ENCODE results near the gene ITGA3. TPM values are rescaled to one million over a fixed set of nuclear protein-coding genes. Genes with fewer than 3 reads are reported as not detected.

Gene ITGA3
- total RNA-seq, 1 experiment from 2014 or later = 22.5 TPM

DNA sequence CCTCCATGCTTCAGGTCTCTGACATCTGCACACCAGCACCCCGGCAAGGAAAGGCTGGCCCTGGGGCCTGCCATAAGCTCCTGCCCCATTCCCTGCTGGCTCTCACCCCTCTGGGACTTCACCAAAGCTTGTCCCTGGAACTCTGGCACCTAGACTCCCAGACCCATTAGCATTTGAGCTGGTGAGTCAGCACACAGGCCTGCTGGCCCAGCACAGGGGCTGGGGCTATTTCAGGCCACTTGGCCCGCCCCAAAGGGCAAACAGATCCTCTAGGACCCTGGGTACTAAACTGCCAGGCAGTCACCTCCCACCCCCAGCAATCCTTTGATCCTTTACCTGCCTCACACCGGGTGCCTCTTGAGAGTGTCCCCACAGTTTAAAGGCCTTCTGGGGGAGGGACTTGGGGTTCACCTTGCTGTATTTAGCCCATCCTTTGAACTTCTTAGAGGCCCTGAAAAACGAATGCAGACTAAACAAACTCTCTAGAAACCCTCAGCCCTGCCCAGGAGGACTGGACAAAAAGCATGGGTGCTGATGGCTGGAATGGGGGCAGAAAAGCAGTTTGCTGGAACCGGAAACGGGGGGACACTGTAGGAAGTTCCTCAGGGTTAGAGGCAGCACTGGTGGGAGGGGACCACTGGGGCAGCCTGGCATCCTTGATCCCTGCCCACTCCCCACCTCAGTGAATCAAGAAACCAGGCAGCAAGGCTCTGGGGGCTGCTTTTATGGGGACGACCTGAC lies 77.3 kb downstream of the ITGA3 start:
- no peak overlapping the region for H3K18ac ChIP-seq (ENCODE audit: insufficient read length, low read depth, low read length)
- H3T11ph ChIP-seq (ENCODE audit: low read length) = no peak overlapping the region
- no peak overlapping the region for H3K4ac ChIP-seq (ENCODE audit: low read depth, low read length)
- no peak overlapping the region for H2BK120ac ChIP-seq (ENCODE audit: low read depth, low read length, poor library complexity, severe bottlenecking)
- no peaks in the 10 kb centered on the region for H4K20me1 ChIP-seq (ENCODE audit: control insufficient read depth, insufficient read depth, insufficient read length)
- H3K36me3 Mint-ChIP-seq (ENCODE audit: insufficient read depth in 1 of 3, low read depth in 3 of 3) = peaks cover 2 to 24% (median 20%) of the 10 kb centered on the region in 3 experiments; a peak in 6 of 7 replicates
- H4K91ac ChIP-seq (ENCODE audit: insufficient read length, low read depth, low read length) = no peak overlapping the region
- no peak overlapping the region for H3K4me2 ChIP-seq (ENCODE audit: insufficient read depth, insufficient read length, low read length)
- no peak overlapping the region for H2BK5ac ChIP-seq (ENCODE audit: insufficient read length, low read length)
- no peak overlapping the region for H3K14ac ChIP-seq (ENCODE audit: insufficient read depth, low read length)
- TF ChIP-seq, protein P1, sequence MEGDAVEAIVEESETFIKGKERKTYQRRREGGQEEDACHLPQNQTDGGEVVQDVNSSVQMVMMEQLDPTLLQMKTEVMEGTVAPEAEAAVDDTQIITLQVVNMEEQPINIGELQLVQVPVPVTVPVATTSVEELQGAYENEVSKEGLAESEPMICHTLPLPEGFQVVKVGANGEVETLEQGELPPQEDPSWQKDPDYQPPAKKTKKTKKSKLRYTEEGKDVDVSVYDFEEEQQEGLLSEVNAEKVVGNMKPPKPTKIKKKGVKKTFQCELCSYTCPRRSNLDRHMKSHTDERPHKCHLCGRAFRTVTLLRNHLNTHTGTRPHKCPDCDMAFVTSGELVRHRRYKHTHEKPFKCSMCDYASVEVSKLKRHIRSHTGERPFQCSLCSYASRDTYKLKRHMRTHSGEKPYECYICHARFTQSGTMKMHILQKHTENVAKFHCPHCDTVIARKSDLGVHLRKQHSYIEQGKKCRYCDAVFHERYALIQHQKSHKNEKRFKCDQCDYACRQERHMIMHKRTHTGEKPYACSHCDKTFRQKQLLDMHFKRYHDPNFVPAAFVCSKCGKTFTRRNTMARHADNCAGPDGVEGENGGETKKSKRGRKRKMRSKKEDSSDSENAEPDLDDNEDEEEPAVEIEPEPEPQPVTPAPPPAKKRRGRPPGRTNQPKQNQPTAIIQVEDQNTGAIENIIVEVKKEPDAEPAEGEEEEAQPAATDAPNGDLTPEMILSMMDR (conservative IDR thresholded peaks at IDR 0.05) = no peak
- H3K23me2 ChIP-seq (ENCODE audit: insufficient read length, low read depth, low read length, poor library complexity, severe bottlenecking) = peaks cover 12% of the 10 kb centered on the region
- H3K9me3 Mint-ChIP-seq = no peaks in the 10 kb centered on the region; a peak in 1 of 5 replicates
- no peak overlapping the region for H2AFZ ChIP-seq (ENCODE audit: low read length)
- H4K5ac ChIP-seq (ENCODE audit: insufficient read length, low read depth, low read length) = no peak overlapping the region
- H3K79me2 ChIP-seq (ENCODE audit: insufficient read depth, low read length) = no peaks in the 10 kb centered on the region
- no peak overlapping the region for H3K9ac ChIP-seq (ENCODE audit: extremely low read depth, insufficient read length, low read length)
- no peak overlapping the region for H3K27ac ChIP-seq (ENCODE audit: insufficient read length, low read depth, low read length)
- H3K4me1 Mint-ChIP-seq = peaks cover 26 to 47% of the 10 kb centered on the region in 2 experiments
- H3K4me1 ChIP-seq (ENCODE audit: insufficient read depth, low read length) = peaks cover 5% of the 10 kb centered on the region; the same call in 1 of the 2 replicates
- no peak overlapping the region for H2AK5ac ChIP-seq (ENCODE audit: insufficient read length, low read length)
- H4K8ac ChIP-seq (replicated peaks; ENCODE audit: insufficient read length, low read depth, low read length) = no peak overlapping the region
- peak; percentile 85 for DNase-seq
- no CpG with 5 or more reads among the region's 7 CpGs for WGBS (ENCODE audit: extremely low coverage, insufficient read length, low lambda C conversion rate)
- H2BK15ac ChIP-seq (ENCODE audit: low read depth, low read length) = no peak overlapping the region
- no peak overlapping the region for H2BK20ac ChIP-seq (ENCODE audit: low read depth, low read length, poor library complexity, severe bottlenecking)
- H3K4me3 Mint-ChIP-seq = no peak overlapping the region; a peak in 1 of 5 replicates
- H3K27ac Mint-ChIP-seq = no peak overlapping the region
- H3K79me1 ChIP-seq (ENCODE audit: insufficient read depth, low read depth, low read length, poor library complexity, severe bottlenecking) = no peaks in the 10 kb centered on the region
- H3K27me3 ChIP-seq (ENCODE audit: insufficient read depth, low read length) = no peaks in the 10 kb centered on the region; the same call in 1 of the 2 replicates
- peaks cover 33% of the 10 kb centered on the region for H3K27me3 Mint-ChIP-seq (ENCODE audit: low read depth)
- H3K56ac ChIP-seq (ENCODE audit: insufficient read length, low read depth, low read length) = no peak overlapping the region
- no peak overlapping the region for H3K23ac ChIP-seq (ENCODE audit: insufficient read length, low read depth, low read length)
- no peak overlapping the region for H2BK12ac ChIP-seq (ENCODE audit: insufficient read length, low read depth, low read length)
- H3K9me3 ChIP-seq (ENCODE audit: control insufficient read depth, low read depth, low read length) = no peaks in the 10 kb centered on the region
